Peyer's patch (tissue), 4 donors: Measurements from ENCODE around the gene KDM3A.

Experiments
- CTCF ChIP-seq, 6 experiments: fragments of 450-650 bp in 4 of 6; fragments of 200-600 bp in 2 of 6; sonication (generic) in 1 of 6; IDR thresholded peaks; one replicate each; pipeline ENCODE4 v1.5.1; 2017 to 2019; ENCODE audit warnings: antibody characterized with exemption in 6 of 6, mild to moderate bottlenecking in 3 of 6, moderate library complexity in 1 of 6
- POLR2A ChIP-seq, 2 donors: fragments of 450-650 bp; IDR thresholded peaks; one replicate each; pipeline ENCODE4 v1.5.1; 2017; ENCODE audit warnings: antibody characterized with exemption in 2 of 2, mild to moderate bottlenecking in 2 of 2, moderate library complexity in 2 of 2

- TF ChIP-seq POLR2A (IDR thresholded peaks at IDR 0.05) (no peak), CTCF (IDR thresholded peaks at IDR 0.05) (no peak)
These were observed 14.0 kb downstream of the KDM3A start for GRCh38 chr2:86455181-86455580.
